SK-N-SH treated with all-trans-retinoic acid at 6 μM for 48 hours (cell line): ENCODE data around the gene KRT4.

Experiments used
- ARNTL ChIP-seq: fragments of 450-650 bp; formaldehyde crosslinking; IDR thresholded peaks from 2 replicates; pipeline ENCODE4 v1.5.0; 2020; ENCODE audit warnings: low read depth, mild to moderate bottlenecking, moderate library complexity, borderline replicate concordance
- BACH2 ChIP-seq: fragments of 250-450 bp; sonication (Bioruptor Pico); IDR thresholded peaks from 2 replicates; pipeline ENCODE4 v1.9.0; 2021; ENCODE audit warnings: mild to moderate bottlenecking, borderline replicate concordance
- CREB5 ChIP-seq: fragments of 250-450 bp; sonication (Bioruptor Pico); IDR thresholded peaks from 2 replicates; pipeline ENCODE4 v1.5.1; 2020; ENCODE audit warnings: low read depth, mild to moderate bottlenecking, moderate library complexity
- CSDC2 ChIP-seq: fragments of 250-450 bp; sonication (Bioruptor Pico); IDR thresholded peaks from 2 replicates; pipeline ENCODE4 v1.5.0; 2020; ENCODE audit warnings: mild to moderate bottlenecking, moderate library complexity
- CSRNP3 ChIP-seq: fragments of 250-450 bp; sonication (Bioruptor Pico); IDR thresholded peaks from 2 replicates; pipeline ENCODE4 v1.5.1; 2021; ENCODE audit warnings: mild to moderate bottlenecking, moderate library complexity
- ISL1 ChIP-seq: fragments of 250-450 bp; sonication (Bioruptor Pico); IDR thresholded peaks from 2 replicates; pipeline ENCODE4 v2.1.2; 2022; ENCODE audit warnings: mild to moderate bottlenecking, moderate library complexity
- PATZ1 ChIP-seq: fragments of 250-450 bp; sonication (Bioruptor Pico); IDR thresholded peaks from 2 replicates; pipeline ENCODE4 v1.8.0; 2020; ENCODE audit warnings: mild to moderate bottlenecking, moderate library complexity, borderline replicate concordance
- POU6F1 ChIP-seq: fragments of 250-450 bp; sonication (Bioruptor Pico); IDR thresholded peaks from 2 replicates; pipeline ENCODE4 v1.8.0; 2021; ENCODE audit warnings: low read depth, mild to moderate bottlenecking, moderate library complexity, borderline replicate concordance
- PPARA ChIP-seq: fragments of 250-450 bp; sonication (Bioruptor Pico); IDR thresholded peaks from 2 replicates; pipeline ENCODE4 v1.5.0; 2020; ENCODE audit warnings: mild to moderate bottlenecking, borderline replicate concordance
- SNAI2 ChIP-seq: fragments of 250-450 bp; sonication (Bioruptor Pico); IDR thresholded peaks from 2 replicates; pipeline ENCODE4 v1.5.0; 2020; ENCODE audit warnings: mild to moderate bottlenecking, moderate library complexity
- TCF4 ChIP-seq: fragments of 250-450 bp; sonication (Bioruptor Pico); IDR thresholded peaks from 2 replicates; pipeline ENCODE4 v1.8.0; 2021; ENCODE audit warnings: mild to moderate bottlenecking, moderate library complexity, borderline replicate concordance
- ZFP3 ChIP-seq: fragments of 250-450 bp; sonication (Bioruptor Pico); IDR thresholded peaks from 2 replicates; pipeline ENCODE4 v1.5.0; 2020; ENCODE audit warnings: mild to moderate bottlenecking, moderate library complexity
- ZNF70 ChIP-seq: fragments of 450-650 bp; formaldehyde crosslinking; IDR thresholded peaks from 2 replicates; pipeline ENCODE4 v1.5.0; 2020; ENCODE audit warnings: mild to moderate bottlenecking, moderate library complexity
- ZNF8 ChIP-seq: fragments of 450-650 bp; formaldehyde crosslinking; IDR thresholded peaks from 2 replicates; pipeline ENCODE4 v1.5.0; 2020; ENCODE audit warnings: mild to moderate bottlenecking, moderate library complexity

- no peak for TF ChIP-seq TCF4 (CRISPR knock-in tag)
- TF ChIP-seq BACH2 (CRISPR knock-in tag): no peak
- no peak for TF ChIP-seq ARNTL (CRISPR knock-in tag)
- TF ChIP-seq SNAI2: no peak
- TF ChIP-seq PATZ1: no peak
- TF ChIP-seq PPARA: no peak
- TF ChIP-seq ZNF8 (CRISPR knock-in tag): no peak
- no peak for TF ChIP-seq ZNF70 (CRISPR knock-in tag)
- no peak for TF ChIP-seq CSDC2 (CRISPR knock-in tag)
- no peak for TF ChIP-seq CSRNP3
- TF ChIP-seq ISL1 (CRISPR knock-in tag): no peak
- TF ChIP-seq CREB5 (CRISPR knock-in tag): no peak
- TF ChIP-seq ZFP3 (CRISPR knock-in tag): no peak
- TF ChIP-seq POU6F1 (CRISPR knock-in tag): no peak
These were observed 605 bp downstream of the KRT4 start for GRCh38 chr12:52813203-52813819.
